ENCODE results near the gene NSDHL.
"Not testable (repeated sequence)": the region's sequence is repeated elsewhere in the genome, so short reads cannot be mapped to it uniquely, and the experiment has no call there.

NSDHL gene

GRCh38 chrX:152830312-152831305 is at the start of gene NSDHL, which contains the start of gene CETN2:
Gene NSDHL, plus strand, starts transcription at chrX:152831063. Its CDS starts 15,262 bp downstream, at chrX:152846325.
Gene CETN2, minus strand, starts transcription at chrX:152830757. Its CDS starts 47 bp downstream, at chrX:152830710.
- H3K27me3 Mint-ChIP-seq (ENCODE audit: low read depth) = no peaks in the 10 kb centered on the region
- peaks cover 30% of the 10 kb centered on the region for H3K36me3 Mint-ChIP-seq (ENCODE audit: low read depth)
- H3K27ac Mint-ChIP-seq = peak within 1 kb of the TSS; percentile 30 to 96 (median 85)
- TF ChIP-seq CTCF (IDR thresholded peaks at IDR 0.05; ENCODE audit: unreplicated experiment in 3 of 3) = no peak
- H3K4me3 Mint-ChIP-seq = peak within 1 kb of the TSS; percentile 88 to 99 (median 97)
- peaks cover 16% of the 10 kb centered on the region for H3K9me3 Mint-ChIP-seq
- peaks cover 17% of the 10 kb centered on the region for H3K4me1 Mint-ChIP-seq

GRCh38 chrX:152787062-152787461 is 43.8 kb upstream of the NSDHL start:
- not testable (repeated sequence) for H3K27me3 Mint-ChIP-seq (ENCODE audit: low read depth); H3K4me1 Mint-ChIP-seq; H3K4me3 Mint-ChIP-seq; H3K27ac Mint-ChIP-seq; H3K36me3 Mint-ChIP-seq (ENCODE audit: low read depth); H3K9me3 Mint-ChIP-seq

GRCh38 chrX:152798945-152799344 is 31.9 kb upstream of the NSDHL start:
- no peaks in the 10 kb centered on the region for H3K27me3 Mint-ChIP-seq (ENCODE audit: low read depth)
- TF ChIP-seq CTCF (IDR thresholded peaks at IDR 0.05; ENCODE audit: unreplicated experiment in 3 of 3) = no peak
- H3K9me3 Mint-ChIP-seq = peaks cover 2% of the 10 kb centered on the region
- H3K4me3 Mint-ChIP-seq = no peak overlapping the region
- H3K27ac Mint-ChIP-seq = no peak overlapping the region
- H3K4me1 Mint-ChIP-seq = no peaks in the 10 kb centered on the region
- no peaks in the 10 kb centered on the region for H3K36me3 Mint-ChIP-seq (ENCODE audit: low read depth)

- no peak overlapping the region for H3K4me3 Mint-ChIP-seq
- peaks cover 7% of the 10 kb centered on the region for H3K9me3 Mint-ChIP-seq
- TF ChIP-seq CTCF (IDR thresholded peaks at IDR 0.05; ENCODE audit: unreplicated experiment in 3 of 3) = no peak
- H3K4me1 Mint-ChIP-seq = no peaks in the 10 kb centered on the region
- no peaks in the 10 kb centered on the region for H3K27me3 Mint-ChIP-seq (ENCODE audit: low read depth)
- H3K27ac Mint-ChIP-seq = no peak overlapping the region
- H3K36me3 Mint-ChIP-seq (ENCODE audit: low read depth) = no peaks in the 10 kb centered on the region
These were observed 24.8 kb upstream of the NSDHL start for GRCh38 chrX:152806035-152806434.

GRCh38 chrX:152810403-152810802 is 20.5 kb upstream of the NSDHL start:
- Mint-ChIP-seq H3K27ac (no peak overlapping the region), H3K9me3 (peaks cover 7% of the 10 kb centered on the region), H3K27me3 (ENCODE audit: low read depth) (no peaks in the 10 kb centered on the region), H3K4me3 (no peak overlapping the region), H3K4me1 (no peaks in the 10 kb centered on the region), H3K36me3 (ENCODE audit: low read depth) (no peaks in the 10 kb centered on the region)
- TF ChIP-seq CTCF (IDR thresholded peaks at IDR 0.05; ENCODE audit: unreplicated experiment in 3 of 3) = no peak

GRCh38 chrX:152813206-152813605 is 17.7 kb upstream of the NSDHL start:
- peaks cover under 1% of the 10 kb centered on the region for H3K4me1 Mint-ChIP-seq
- no peaks in the 10 kb centered on the region for H3K27me3 Mint-ChIP-seq (ENCODE audit: low read depth)
- no peak for TF ChIP-seq CTCF (IDR thresholded peaks at IDR 0.05; ENCODE audit: unreplicated experiment in 3 of 3)
- H3K36me3 Mint-ChIP-seq (ENCODE audit: low read depth) = no peaks in the 10 kb centered on the region
- no peak overlapping the region for H3K27ac Mint-ChIP-seq
- H3K9me3 Mint-ChIP-seq = peaks cover 3% of the 10 kb centered on the region
- H3K4me3 Mint-ChIP-seq = no peak overlapping the region

Data from nephron (organoid).